ENCODE results near the gene GLT1D1.

GLT1D1 gene

DNA sequence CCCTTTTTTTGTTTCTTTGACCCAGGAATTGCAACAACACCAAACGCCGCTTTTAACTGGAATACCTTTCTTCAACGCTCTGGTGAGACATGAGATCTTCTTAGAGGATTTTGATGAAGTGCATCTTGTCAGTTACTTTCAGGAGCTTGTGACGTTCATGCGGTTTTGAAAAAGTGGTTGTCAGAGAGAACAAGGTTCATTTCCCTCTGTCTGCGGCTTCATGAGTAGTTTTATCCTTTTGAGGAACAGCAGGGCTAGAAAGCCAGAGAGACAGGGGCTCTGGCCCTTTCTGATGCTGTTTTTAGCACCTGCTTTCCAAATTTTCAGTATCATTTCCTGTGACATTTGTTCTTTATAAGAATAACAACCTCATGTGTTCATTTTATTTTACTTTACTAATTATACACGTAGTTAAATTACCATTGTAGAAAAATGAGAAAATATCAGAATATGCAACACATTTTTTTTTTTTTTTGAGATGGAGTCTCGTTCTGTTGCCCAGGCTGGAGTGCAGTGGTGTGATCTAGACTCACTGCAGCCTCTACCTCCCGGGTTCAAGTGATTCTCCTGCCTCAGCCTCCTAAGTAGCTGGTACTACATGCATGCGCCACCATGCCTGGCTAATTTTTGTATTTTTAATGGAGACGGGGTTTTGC is 61.8 kb downstream of the GLT1D1 start:
- no peak for DNase-seq (ENCODE audit: low read depth in 2 of 2)

DNA sequence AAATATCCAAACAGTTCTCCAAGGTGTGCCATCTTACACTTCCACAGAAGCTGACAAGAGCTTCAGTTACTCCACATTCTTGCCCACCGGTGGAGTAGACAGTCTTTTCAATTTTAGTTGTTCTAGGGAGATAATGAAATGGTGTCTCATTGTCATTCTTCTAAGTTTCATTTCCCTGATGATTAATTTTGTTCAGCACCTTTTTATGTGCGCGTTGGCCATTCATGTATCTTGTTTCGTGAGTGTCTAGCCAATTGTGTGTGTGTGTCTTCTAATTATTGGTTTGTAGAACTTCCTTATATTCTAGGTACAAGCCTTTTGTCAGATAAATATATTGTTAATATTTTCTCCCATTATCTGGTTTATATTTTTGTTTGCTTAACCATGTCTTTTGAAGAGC is 63.1 kb downstream of the GLT1D1 start:
- no peak for DNase-seq (ENCODE audit: low read depth in 2 of 2)

DNA sequence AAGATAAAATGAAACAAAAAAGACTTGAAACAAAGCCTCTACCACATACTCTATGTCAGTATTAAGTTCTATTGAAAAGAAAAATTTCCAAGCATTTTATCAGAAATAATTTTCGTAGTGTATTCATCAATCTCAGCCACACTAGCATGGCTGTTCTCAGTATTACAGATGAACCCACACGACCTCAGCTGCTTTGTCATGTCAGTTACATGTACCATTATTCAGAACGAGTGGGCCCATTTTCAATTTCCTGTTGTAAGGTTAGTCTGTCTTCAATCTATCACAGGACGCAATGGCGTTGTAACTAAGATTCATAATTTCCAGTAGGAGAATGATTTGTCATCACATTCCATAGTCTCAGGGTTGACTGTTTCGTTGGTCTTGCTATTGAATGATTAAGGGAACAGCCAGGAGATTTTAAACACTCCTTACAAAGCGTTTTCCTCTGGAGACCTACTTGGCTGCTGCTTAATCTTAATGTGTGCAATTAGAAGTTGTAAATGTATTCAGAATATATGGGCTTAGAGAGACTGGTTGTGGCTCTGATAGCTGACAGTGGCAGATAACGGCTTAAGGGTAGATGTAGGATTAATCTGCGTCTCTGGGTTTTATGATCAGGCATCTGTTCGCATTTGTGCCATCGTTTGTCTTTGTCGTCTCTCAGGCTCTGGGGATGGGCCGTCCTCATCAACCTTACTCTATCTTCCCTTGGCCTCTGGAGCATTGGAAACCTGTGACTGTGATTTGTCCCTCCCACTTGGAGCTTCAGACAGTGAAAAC is 65.4 kb downstream of the GLT1D1 start:
- DNase-seq (ENCODE audit: low read depth in 2 of 2), result no peak

DNA sequence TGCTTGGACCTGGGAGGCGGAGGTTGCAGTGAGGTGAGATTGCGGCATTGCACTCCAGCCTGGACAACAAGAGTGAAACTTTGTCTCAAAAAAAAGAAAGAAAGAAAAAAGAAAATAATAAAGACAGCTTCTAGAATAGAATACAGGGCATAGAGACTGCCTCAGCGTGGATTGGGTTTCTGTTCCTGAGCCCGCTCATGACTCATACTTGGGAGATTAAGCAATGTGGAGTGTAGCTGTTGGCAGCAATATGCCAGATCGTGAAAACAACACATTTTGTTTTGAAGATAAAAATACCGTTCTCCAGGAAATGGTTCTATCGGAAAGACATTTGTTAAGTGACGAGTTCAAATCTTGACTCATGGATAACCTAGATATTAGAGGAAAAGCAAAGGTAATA is 67.2 kb downstream of the GLT1D1 start:
- DNase-seq (ENCODE audit: low read depth in 2 of 2), result no peak

DNA sequence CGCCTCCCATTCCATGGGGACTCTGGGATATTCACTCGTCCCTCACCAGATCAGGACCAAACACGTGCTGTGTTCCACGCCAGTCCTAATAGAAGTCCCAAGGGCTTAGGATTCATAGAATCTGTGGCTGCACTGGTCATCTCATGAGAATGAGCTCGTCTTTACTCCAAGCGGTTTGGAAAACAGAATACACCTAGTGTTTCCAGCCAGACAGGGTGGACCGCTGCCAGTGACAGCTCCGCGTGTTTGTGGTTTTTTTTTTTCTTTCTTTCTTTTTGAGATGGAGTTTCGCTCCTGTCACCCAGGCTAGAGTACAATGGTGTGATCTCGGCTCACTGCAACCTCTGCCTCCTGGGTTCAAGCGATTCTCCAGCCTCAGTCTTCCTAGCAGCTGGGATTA is 75.1 kb downstream of the GLT1D1 start:
- DNase-seq (ENCODE audit: low read depth in 2 of 2), result no peak

DNA sequence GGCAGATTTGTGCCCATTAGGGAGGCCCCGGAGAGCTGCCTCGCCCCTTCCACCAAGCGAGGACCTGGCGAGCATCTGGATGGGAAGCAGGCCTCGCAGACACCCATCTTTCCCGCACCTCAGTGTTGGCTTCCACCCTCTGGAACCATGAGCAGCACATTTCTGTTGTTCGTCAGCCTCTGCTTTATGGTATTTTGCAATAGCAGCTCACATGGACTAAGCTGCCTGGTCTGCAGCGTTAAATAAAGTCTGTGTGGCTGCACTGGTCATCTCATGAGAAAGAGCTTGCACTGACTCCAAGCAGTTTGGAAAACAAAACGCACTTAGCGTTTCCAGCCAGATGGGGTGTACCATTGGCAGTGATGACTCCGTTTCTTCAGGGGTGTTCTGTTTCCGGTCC is 75.8 kb downstream of the GLT1D1 start:
- DNase-seq (ENCODE audit: low read depth in 2 of 2), result no peak

DNA sequence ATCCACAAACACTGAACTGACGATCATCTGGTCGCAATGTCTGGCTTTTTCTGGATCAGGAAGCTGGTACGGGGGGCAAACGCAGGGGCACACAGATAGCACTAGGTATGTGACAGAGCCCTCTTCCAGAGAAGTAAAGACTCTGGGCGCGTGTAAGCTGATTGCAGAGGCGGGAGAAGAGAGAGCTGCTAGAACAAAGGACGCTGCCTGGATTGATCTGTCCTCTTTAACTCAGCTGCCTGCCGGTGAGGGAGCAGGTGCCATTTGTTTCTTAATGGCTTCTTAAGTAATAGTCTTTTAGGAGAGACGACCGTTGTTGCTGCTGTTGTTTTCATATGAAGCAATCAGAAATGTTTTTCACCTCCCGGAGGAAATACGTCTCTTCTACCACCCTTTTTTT is 77.3 kb downstream of the GLT1D1 start:
- no peak for DNase-seq (ENCODE audit: low read depth in 2 of 2)

DNA sequence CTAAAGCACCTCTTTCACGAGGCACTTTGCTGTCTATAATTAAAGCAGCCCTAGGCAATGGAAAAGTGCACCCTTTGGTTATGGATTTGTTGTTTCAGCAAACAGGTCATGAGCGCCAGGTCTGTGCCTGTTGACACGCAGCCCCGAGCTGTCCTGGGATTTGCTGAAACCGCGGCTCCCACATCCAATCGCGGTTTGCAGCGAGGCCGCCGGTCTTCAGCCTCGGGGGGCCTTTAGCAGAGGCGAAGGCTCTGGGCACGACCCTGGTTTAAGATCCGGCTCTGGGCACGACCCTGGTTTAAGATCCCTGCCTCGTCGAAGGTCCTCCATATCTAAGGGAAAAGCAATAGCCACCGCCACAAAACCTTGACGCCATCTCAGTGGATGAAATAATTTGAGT is 79.2 kb downstream of the GLT1D1 start:
- DNase-seq (ENCODE audit: low read depth in 2 of 2), result no peak

DNA sequence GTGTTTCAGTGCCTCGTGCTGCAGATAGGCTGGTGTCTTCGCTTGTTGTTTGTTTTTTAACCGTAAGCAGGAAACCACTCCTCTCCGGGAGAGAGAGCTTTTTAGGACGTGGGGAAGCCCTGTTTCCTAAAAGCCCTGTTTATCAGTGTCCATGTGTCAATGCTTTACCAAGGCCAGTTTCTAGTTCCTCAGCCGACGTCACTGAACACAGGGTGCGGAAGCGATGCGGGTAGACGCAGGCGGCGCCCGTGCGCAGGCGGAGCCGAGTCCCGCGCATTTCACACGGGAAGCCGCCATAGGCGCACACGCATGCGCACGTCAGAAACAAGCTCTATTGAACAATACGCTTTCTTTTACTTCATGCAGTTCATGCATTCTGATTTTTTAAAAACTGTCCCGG is 79.8 kb downstream of the GLT1D1 start:
- no peak for DNase-seq (ENCODE audit: low read depth in 2 of 2)

DNA sequence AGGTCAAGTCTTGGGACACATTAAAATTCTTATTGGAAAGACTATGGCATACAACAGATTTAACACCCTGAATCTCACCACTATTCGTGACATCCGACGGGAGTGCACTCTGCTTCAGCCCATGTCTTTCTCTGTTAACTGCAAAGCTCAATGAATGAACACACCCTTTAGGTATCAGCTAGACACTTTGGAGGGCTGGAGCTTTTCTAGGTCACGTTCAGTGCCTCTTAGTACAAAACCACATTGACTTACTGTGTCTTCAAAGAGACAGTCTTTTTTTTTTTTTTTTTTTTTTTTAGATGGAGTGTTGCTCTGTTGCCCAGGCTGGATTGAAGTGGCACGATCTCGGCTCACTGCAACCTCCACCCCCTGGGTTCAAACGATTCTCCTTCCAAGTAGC is 80.6 kb downstream of the GLT1D1 start:
- no peak for DNase-seq (ENCODE audit: low read depth in 2 of 2)

DNA sequence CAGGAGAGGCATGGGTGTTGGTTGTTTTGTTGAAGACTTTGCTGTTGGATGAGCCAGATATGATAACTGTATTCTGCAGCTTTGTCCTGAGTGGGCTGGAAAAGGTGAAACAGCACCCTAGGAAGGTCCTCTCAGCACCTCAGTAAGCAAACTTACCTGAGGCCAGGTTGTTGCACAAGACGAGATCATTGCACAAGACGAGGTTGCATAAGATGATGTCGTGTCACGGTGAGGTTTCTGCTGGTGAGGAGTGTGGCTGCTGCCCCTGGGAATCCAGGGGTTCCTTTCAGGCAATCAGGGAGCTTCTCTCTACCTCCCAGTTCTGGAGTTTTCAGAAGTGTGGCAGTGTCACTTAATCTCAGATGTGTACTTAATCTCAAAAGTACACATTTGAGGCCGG is 85.6 kb downstream of the GLT1D1 start:
- DNase-seq (ENCODE audit: low read depth in 2 of 2), result no peak

DNA sequence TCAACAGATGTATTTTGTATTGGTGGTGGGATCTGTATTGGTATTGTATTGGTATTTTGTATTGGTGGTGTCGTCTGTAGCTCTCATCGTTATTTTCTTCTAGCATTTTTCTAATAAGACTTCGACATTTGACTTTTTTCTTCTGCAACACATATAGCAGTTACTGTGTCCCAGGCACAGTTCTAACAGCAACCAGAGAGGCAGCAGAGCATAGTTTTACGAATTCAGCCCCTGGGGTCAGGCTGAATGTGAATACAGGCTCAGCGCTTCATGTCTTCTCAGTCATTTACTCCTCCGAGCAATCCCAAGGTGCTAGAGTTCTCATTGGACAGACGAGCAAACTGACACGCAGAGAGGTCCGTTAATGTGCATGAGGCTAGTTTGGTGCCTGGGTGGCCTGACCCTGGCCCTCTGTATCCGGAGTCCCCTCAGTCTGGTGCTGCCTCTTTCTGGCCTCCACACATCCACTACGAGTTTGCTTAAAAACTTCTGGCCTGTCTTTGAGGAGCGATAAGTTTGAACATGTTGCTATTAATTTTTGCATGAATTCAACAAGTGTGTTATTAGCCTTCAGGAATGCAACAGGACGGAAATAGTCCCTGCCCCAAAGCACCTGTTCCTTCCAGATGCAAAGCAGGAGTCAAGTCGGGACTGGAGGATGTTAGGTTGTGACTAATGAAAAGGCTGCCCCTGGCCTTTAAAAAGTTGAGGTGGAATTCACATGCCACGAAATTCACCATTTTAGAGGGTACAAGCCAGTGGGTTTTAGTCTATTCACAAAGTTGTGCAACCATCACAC is 87.0 kb downstream of the GLT1D1 start:
- no peak for DNase-seq (ENCODE audit: low read depth in 2 of 2)

DNA sequence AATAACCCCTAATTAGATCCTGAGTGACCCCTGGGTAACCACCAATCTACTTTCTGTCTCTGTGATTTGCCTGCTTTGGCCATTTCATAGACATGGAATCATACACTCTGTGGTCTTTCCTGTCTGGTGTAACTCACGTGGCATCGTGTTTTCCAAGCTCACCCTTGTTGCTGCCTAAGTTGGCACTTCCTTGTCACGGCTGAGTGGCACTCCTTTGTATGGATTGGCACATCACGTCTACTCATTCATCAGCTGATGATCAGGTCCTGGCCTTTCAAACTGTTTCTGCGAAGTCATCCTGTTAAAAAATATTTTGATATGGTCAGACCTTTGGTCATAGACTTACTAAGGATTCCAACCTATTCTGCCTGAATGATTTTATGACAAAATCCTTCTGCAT is 87.7 kb downstream of the GLT1D1 start:
- DNase-seq (ENCODE audit: low read depth in 2 of 2), result no peak

DNA sequence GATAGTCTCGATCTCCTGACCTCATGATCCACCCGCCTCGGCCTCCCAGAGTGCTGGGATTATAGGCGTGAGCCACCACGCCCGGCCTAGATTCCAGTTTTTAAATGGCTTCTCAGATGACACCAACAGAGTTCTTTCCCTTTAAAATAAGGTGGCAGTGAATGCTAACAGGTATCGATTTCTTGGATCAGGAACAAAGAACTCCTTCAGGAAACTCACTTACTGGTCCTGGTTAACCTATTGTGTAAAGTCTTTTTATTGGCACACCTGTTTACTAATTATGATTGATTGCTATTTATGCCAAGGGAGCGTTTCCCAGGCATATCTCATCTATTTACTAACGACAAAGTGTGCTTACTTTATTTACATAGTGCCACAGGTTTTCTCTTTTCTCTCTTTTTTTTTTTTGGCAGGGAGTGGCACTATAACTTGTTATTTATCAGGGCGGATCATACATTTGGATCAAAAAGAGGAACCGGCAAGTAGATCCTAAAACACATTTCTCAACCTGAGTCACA is 89.7 kb downstream of the GLT1D1 start:
- no peak for DNase-seq (ENCODE audit: low read depth in 2 of 2)

DNA sequence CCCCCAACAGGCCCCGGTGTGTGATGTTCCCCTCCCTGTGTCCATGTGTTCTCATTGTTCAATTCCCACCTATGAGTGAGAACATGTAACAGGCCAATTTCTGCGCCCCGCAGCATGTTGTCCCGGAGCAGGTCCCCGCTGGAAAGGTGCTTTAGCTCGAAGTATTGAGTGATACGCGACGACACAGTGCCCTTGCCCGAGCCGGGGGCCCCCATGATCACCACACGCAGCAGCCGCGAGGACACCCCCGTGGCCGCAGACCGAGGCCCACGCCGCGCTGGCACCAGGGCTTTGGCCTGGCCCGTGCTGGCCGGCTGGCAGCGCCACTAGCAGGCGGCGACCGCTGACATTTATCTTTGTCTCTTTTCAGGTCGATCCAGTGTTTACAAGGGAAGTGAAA is 91.7 kb downstream of the GLT1D1 start:
- no peak for DNase-seq (ENCODE audit: low read depth in 2 of 2)

DNA sequence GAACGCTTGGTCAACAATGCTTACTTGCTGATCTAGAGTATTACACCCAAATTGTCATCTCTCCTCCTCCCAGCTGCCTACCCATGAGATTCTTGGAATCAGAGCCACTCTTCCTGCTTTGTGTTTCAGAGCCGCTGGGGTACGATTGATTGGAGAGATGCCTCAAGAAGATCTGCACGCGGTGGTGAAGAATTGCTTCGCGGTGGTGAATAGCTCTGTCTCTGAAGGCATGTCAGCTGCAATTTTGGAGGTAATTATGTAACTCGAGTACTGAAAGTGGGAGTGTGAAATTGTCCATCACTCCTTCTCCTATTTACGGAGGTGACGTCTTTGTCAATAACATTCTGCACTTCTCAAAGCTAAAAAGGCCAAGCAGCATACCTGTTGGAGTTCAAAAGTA is 93.9 kb downstream of the GLT1D1 start:
- DNase-seq (ENCODE audit: low read depth in 2 of 2), result no peak

DNA sequence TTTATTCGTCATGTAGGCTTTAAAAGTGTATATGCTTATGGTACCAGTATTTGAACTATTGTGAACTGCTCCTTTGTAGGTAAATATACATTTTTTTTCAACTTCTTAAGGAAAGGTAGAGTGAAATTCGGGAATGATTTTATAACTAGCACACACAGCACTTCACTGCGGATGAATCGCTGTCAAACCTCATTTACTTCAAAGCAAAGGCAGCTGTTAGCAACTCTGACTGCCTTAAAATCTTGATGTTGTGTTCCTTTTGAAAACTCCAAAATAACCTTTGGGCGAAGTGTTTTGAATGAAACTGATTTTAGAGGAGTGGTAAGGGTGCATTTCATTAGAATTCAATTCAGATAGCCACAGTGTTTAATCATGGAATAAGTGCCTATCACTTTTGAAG is 95.8 kb downstream of the GLT1D1 start:
- DNase-seq (ENCODE audit: low read depth in 2 of 2), result no peak

DNA sequence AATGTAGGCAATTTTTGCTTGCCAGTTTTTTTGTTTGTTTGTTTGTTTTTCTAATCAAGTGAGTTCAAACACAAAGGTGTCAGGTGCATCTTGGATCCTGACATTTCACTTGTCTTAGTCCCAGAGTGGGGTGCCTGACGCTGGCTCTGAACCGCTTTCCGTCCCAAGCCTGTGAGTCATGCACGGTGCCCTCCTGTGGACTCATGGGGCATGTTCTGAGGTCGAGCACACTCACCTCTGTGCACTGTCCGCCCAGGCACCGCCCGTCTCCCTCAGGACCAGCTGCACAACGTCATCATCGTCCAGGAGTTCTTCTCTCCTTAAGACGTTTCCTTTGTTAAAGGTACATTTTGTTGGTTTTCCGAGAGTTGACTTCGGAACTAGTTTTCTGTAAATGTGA is 98.2 kb downstream of the GLT1D1 start:
- DNase-seq (ENCODE audit: low read depth in 2 of 2), result no peak

DNA sequence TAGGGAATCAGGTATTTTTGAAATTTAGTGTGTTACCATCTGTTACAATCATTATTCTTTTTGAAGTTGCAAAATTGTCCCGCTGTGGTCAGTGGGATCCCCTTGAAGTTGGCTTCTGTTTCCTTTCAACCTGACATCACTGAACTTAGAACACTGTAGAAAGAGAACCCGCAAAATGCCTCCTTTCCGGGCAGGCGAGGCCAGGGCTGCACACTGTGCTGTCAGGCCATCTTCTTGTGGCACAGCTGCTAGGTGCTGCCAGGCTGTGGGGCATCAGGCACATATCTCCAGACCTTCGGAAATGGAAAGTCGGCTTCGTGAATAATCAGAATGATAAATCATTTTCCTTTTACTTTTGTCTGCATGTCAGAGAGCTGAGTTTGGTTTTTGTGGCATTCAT is 103.5 kb downstream of the GLT1D1 start:
- DNase-seq (ENCODE audit: low read depth in 2 of 2), result no peak

DNA sequence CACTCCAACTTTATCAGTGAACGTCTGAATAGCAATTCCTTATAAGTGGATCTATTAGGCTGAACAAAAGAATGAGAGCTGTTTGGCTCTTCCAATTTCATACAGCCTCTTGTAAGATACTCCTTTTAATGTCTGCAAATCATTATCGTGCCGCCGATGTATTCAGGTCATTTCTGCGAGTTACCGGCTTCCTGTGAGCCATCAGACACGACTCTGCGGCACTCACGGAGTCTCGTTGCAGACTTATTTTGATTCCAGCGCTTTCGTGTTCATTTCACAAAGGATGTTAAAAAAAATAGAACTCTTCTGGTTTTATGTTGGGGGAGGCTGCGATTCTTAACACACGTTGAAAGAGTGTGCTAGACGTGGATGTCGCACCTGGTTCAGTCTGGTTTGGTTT is 106.6 kb downstream of the GLT1D1 start:
- DNase-seq (ENCODE audit: low read depth in 2 of 2), result no peak

DNA sequence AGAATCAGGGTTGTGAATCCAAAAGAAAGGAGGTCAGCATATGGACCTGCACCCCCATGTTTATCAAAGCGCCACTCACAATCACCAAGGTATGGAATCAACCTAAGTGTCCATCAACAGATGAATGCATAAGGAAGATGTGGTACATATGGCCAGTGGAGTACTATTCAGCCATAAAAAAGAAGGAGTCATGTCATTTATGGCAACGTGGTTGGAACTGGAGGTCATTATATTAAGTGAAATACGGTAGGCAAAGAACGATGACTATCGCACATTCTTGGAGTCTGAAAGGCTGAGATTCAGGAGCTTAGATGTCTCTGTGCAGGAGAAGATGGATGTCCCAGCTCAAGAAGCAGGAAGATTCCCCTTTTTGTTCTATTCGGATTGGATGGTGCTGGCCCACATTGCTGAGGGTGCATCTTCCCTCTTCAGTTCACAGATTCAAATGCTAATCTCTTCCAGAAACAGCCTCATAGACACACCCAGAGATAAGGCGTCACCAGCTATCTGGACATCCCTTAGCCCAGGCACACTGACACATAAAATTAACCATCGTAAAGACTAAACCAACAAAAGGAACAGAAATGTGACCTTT is 108.1 kb downstream of the GLT1D1 start:
- DNase-seq (ENCODE audit: low read depth in 2 of 2), result no peak

DNA sequence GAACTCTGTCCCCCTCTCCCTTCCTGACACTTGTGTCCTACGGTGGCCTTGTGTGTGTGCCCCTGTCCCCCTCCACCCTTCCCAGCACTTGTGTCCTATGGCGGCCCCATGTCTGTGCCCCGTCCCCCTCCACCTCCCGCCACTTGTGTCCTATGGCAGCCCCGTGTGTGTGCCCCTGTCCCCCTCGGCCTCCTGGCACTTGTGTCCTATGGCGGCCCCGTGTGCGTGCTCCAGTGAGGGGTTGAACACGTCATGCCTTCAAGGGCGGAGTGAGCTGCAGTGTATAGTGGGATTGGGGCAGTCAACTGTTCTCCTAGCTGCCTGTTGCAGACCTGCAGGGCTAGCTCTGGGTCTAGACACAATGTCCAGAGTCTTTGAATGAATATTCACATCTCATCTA is 108.7 kb downstream of the GLT1D1 start:
- no peak for DNase-seq (ENCODE audit: low read depth in 2 of 2)
